Esophagus muscularis mucosa (tissue), 4 donors: ENCODE data around the gene CELF3. TPM values are rescaled to one million over a fixed set of nuclear protein-coding genes. Genes with fewer than 3 reads are reported as not detected.

Experiments
- DNase-seq: peaks from one replicate; pipeline ENCODE4 v3.0.0-alpha.2; 2017; ENCODE audit errors: extremely low spot score
- H3K27ac ChIP-seq, 4 donors: fragments of 200-600 bp; sonication (generic); replicated peaks in 1 of 4; 1 replicate in 3 of 4; 2 replicates in 1 of 4; pipeline ENCODE4 v1.5.1; 2016 to 2019; ENCODE audit warnings: mild to moderate bottlenecking in 1 of 4
- H3K27me3 ChIP-seq, 4 donors: fragments of 200-600 bp; sonication (generic); one replicate each; pipeline versions ENCODE4 v1.5.1 to v1.6.0; 2016 to 2019
- H3K36me3 ChIP-seq, 4 donors: fragments of 200-600 bp; sonication (generic); one replicate each; pipeline ENCODE4 v1.5.1; 2016 to 2019
- H3K4me1 ChIP-seq, 4 donors: fragments of 200-600 bp; sonication (generic); one replicate each; pipeline ENCODE4 v1.5.1; 2016 to 2019
- H3K4me3 ChIP-seq, 4 donors: fragments of 200-600 bp; sonication (generic); 1 replicate in 2 of 4; 2 replicates in 2 of 4; pipeline ENCODE4 v1.5.1; 2016 to 2019; ENCODE audit warnings: mild to moderate bottlenecking in 4 of 4, moderate library complexity in 1 of 4
- H3K9me3 ChIP-seq, 4 donors: fragments of 200-600 bp; sonication (generic); 1 replicate in 3 of 4; 2 replicates in 1 of 4; pipeline ENCODE4 v1.5.1; 2016 to 2019
- EP300 ChIP-seq: sonication (generic); formaldehyde crosslinking; IDR thresholded peaks from one replicate; pipeline ENCODE4 v1.6.1; 2017; ENCODE audit warnings: antibody characterized with exemption
- POLR2A ChIP-seq: fragments of 450-650 bp; IDR thresholded peaks from one replicate; pipeline ENCODE4 v1.6.1; 2017; ENCODE audit warnings: antibody characterized with exemption, moderate library complexity, mild to moderate bottlenecking, low read depth
- POLR2AphosphoS5 ChIP-seq, 2 donors: sonication (generic); formaldehyde crosslinking; IDR thresholded peaks; one replicate each; pipeline ENCODE4 v1.6.1; 2017; ENCODE audit warnings: antibody characterized with exemption in 2 of 2
- WGBS: methylation state at CpG from one replicate; pipeline ENCODE4 v1.1.5; 2018; 5-methylcytosine and 5-hydroxymethylcytosine counted together
- intact Hi-C: fragments of 100-400 bp; cut with DNase I; formaldehyde crosslinking; loops from one replicate; pipeline ENCODE4 v1.15.1; 2023
- total RNA-seq, 4 donors: library from RNA; depleted of rRNA; stranded (reverse); fragments of >200 nt; gene quantifications; one replicate each; pipeline versions ENCODE4 v1.1.0 to v1.2.1, GENCODE V29; 2016
- TF ChIP-seq, protein P1 (sequence below), 3 experiments: fragments of 200-600 bp in 2 of 3; fragments of 450-650 bp in 1 of 3; sonication (generic) in 2 of 3; IDR thresholded peaks; one replicate each; pipeline ENCODE4 v1.5.1; 2017 to 2019; ENCODE audit warnings: antibody characterized with exemption in 3 of 3, mild to moderate bottlenecking in 2 of 3, moderate library complexity in 1 of 3

The CELF3 gene
- total RNA-seq, 4 donors from 2014 or later: 0.23 to 1.0 (median 0.58) TPM

DNA sequence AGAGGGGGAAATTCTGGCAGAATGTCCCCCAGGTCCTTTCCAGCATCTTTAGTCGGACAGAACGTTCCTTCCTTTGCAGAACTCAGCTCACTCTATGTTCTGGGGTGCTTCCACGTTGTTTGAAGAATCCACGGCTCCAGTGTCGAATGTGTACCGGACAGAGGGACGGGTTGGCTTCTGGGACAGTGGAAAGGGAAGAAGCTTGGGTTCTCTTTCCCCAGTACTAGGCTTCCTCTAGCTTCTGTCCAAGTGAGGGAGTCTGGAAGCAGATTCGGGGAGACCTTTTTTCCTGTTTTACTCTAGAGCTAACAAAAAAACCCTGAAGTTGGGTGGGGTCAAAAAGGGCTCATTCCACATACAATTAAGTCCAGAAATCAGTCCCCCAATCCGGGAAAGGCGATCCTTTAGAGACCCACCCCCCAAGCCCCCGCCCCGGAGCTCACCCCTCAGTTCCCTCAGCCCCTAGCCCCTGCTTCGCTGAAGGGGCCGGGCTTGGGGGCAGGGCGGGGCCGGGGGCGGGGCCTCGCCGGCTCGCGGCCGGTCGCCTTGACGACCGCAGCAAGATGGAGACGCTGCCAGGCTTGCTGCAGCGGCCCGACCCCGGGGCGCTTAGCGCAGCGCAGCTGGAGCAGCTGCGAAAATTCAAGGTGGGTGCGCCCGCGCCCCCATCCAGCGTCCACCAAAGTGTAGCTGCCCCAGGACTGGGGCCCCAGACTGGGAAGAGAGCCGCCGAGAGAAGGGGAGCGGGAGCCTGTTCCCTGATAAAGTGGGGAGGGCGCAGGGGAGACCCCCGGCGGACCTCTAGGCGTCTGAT lies 4.6 kb upstream of the CELF3 start, which contains the start of gene RIIAD1:
TSS of gene RIIAD1 (plus strand) at position 549 of the 814 bp plus-strand sequence. CDS start at position 564, 15 bp downstream.
- DNase-seq: no peak
- Histone ChIP-seq H3K4me1 (peaks cover 40 to 53% (median 47%) of the 10 kb centered on the region in 4 donors), H3K4me3 (peak within 1 kb of the TSS; percentile 60 to 62 (median 60)), H3K27me3 (peaks cover 0 to 8% (median 2%) of the 10 kb centered on the region in 4 donors), H3K9me3 (no peaks in the 10 kb centered on the region), H3K36me3 (no peaks in the 10 kb centered on the region), H3K27ac (peak within 1 kb of the TSS; percentile 82 to 90 (median 84))
- WGBS: 4% methylated on average over 28 of the region's 44 CpGs
- intact Hi-C loops: no loop called here
- TF ChIP-seq, protein P1, sequence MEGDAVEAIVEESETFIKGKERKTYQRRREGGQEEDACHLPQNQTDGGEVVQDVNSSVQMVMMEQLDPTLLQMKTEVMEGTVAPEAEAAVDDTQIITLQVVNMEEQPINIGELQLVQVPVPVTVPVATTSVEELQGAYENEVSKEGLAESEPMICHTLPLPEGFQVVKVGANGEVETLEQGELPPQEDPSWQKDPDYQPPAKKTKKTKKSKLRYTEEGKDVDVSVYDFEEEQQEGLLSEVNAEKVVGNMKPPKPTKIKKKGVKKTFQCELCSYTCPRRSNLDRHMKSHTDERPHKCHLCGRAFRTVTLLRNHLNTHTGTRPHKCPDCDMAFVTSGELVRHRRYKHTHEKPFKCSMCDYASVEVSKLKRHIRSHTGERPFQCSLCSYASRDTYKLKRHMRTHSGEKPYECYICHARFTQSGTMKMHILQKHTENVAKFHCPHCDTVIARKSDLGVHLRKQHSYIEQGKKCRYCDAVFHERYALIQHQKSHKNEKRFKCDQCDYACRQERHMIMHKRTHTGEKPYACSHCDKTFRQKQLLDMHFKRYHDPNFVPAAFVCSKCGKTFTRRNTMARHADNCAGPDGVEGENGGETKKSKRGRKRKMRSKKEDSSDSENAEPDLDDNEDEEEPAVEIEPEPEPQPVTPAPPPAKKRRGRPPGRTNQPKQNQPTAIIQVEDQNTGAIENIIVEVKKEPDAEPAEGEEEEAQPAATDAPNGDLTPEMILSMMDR (IDR thresholded peaks at IDR 0.05): no peak
- no peak for TF ChIP-seq EP300
- TF ChIP-seq POLR2A: no peak
- no peak for TF ChIP-seq POLR2AphosphoS5 (IDR thresholded peaks at IDR 0.05)

DNA sequence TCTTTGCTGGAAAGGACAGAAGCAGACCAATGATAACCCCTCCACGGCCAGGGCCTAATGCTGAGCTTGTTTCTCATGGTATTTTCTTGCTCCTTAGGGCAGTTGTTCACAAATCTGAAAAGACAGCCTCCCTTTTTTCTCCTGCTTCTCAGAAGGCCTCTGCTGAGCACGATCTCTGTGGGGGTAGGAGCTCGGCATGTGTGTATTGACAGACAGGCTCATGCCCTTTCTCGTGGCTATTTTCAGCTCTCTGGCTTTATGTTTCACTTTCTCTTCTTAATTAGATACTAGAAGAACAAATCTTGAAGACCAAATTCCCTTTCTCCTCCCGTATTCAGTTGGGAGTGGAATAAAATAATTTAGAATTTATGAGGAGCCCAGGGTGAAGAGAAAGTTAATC lies 4.0 kb upstream of the CELF3 start:
- no peak for TF ChIP-seq POLR2A
- no peak for TF ChIP-seq EP300
- no peak for TF ChIP-seq POLR2AphosphoS5 (IDR thresholded peaks at IDR 0.05)
- TF ChIP-seq, protein P1 (IDR thresholded peaks at IDR 0.05): no peak
- H3K4me1 ChIP-seq: peaks cover 40 to 54% (median 50%) of the 10 kb centered on the region in 4 donors

DNA sequence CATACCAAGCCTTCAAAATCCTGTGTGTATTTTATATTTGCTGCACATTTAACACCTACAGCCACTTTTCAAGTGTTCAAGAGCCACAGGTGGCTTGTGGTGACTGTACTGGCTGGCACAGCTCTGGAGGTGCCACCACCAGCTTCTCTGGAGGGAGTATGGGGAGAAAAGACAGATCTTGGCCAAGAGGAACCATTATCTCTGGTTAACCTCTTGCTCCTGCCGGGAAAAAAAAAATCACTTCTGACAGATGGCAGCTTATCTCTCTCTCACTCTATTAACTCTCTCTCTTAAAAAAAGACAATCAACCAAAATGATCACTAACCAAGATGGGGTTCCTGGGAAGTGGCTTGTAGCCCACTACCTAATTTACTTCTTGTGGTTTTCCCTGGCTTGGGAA lies 3.5 kb upstream of the CELF3 start:
- no peak for DNase-seq
- Histone ChIP-seq H3K9me3 (no peaks in the 10 kb centered on the region), H3K36me3 (no peaks in the 10 kb centered on the region), H3K4me1 (peaks cover 40 to 54% (median 50%) of the 10 kb centered on the region in 4 donors), H3K4me3 (peak overlapping the region; percentile 60 to 62 (median 60)), H3K27me3 (peaks cover 0 to 19% (median 4%) of the 10 kb centered on the region in 4 donors), H3K27ac (peak overlapping the region; percentile 82 to 90 (median 84))
- WGBS: 40% methylated on average over 1 of the region's 1 CpG
- TF ChIP-seq POLR2A (no peak), EP300 (no peak), POLR2AphosphoS5 (IDR thresholded peaks at IDR 0.05) (no peak)
- TF ChIP-seq, protein P1 (IDR thresholded peaks at IDR 0.05): no peak
- intact Hi-C loops: no loop called here

More for the DNA sequence above, 4.0 kb upstream of the CELF3 start:
- H3K9me3 ChIP-seq: no peaks in the 10 kb centered on the region
- peak overlapping the region; percentile 60 to 62 (median 60) for H3K4me3 ChIP-seq
- no peaks in the 10 kb centered on the region for H3K36me3 ChIP-seq
- intact Hi-C loops: no loop called here
- H3K27me3 ChIP-seq: peaks cover 0 to 14% (median 4%) of the 10 kb centered on the region in 4 donors
- H3K27ac ChIP-seq: peak overlapping the region; percentile 82 to 90 (median 84)
- WGBS: 7% methylated on average over 5 of the region's 5 CpGs
- DNase-seq: no peak

DNA sequence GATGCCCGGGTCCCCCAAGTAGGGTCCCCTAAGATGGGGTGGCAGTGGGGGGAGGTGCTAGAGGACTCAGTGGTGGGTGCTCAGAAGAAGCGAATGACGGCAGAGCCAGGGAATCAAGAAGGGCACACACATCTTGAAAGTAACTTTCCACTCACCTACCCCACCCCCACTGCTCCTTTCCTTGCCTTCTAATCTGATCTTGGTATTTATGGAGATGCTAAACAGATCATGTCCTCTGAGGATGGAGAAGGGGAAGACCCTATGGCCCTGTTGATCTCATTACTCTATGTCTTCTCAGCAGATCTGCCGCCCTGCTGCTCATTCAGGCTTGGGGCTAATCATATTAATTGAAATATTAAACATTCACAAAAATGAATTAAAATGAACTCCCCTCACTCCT lies 2.1 kb upstream of the CELF3 start:
- Histone ChIP-seq H3K36me3 (no peaks in the 10 kb centered on the region), H3K9me3 (no peaks in the 10 kb centered on the region), H3K27me3 (peaks cover 0 to 22% (median 4%) of the 10 kb centered on the region in 4 donors), H3K27ac (peak overlapping the region in 1 of 4 donors; percentile 12), H3K4me3 (no peak overlapping the region), H3K4me1 (peaks cover 40 to 54% (median 50%) of the 10 kb centered on the region in 4 donors)
- no peak for DNase-seq
- TF ChIP-seq POLR2AphosphoS5 (IDR thresholded peaks at IDR 0.05): no peak
- intact Hi-C loops: no loop called here
- 85% methylated on average over 4 of the region's 4 CpGs for WGBS

DNA sequence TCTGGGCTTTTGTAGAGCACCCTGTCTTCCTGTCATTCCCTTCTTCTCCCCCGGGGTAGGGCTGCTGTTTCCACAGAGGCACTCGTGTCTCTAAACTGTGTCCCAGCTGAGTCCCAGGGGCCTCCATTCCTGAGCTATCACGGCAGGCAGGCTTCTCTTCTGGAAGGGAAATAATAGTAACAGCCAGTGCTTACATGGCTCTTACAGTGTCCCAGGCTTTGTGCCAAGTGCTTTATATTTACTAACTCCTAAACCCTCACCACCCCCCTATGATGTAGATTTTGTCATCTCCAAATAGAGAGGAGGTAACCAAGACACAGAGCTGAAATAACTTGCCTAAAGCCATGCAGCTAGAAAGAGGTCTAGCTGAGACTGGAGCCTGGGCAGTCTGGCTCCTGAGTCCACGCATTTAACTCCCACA lies 1.4 kb upstream of the CELF3 start:
- no peaks in the 10 kb centered on the region for H3K9me3 ChIP-seq
- H3K4me1 ChIP-seq: peaks cover 40 to 54% (median 50%) of the 10 kb centered on the region in 4 donors
- H3K27me3 ChIP-seq: peaks cover 0 to 28% (median 4%) of the 10 kb centered on the region in 4 donors
- no peak overlapping the region for H3K4me3 ChIP-seq
- TF ChIP-seq POLR2AphosphoS5 (IDR thresholded peaks at IDR 0.05): no peak
- no peak for TF ChIP-seq POLR2A
- TF ChIP-seq, protein P1 (IDR thresholded peaks at IDR 0.05): no peak
- TF ChIP-seq EP300: no peak
- intact Hi-C loops: no loop called here
- 38% methylated on average over 3 of the region's 4 CpGs for WGBS
- H3K36me3 ChIP-seq: no peaks in the 10 kb centered on the region
- peak overlapping the region in 1 of 4 donors; percentile 12 for H3K27ac ChIP-seq
- no peak for DNase-seq
